HL-60 (cell line): ENCODE data around the gene WWOX.

Source experiments
- POLR2AphosphoS5 ChIP-seq: IDR thresholded peaks from 2 replicates; pipeline ENCODE4 v1.6.1; 2012; ENCODE audit warnings: low read depth
- TF ChIP-seq, protein P1 (sequence below): IDR thresholded peaks from 2 replicates; pipeline ENCODE4 v1.6.1; 2012; ENCODE audit warnings: low read depth; ENCODE audit not compliant: insufficient replicate concordance

DNA sequence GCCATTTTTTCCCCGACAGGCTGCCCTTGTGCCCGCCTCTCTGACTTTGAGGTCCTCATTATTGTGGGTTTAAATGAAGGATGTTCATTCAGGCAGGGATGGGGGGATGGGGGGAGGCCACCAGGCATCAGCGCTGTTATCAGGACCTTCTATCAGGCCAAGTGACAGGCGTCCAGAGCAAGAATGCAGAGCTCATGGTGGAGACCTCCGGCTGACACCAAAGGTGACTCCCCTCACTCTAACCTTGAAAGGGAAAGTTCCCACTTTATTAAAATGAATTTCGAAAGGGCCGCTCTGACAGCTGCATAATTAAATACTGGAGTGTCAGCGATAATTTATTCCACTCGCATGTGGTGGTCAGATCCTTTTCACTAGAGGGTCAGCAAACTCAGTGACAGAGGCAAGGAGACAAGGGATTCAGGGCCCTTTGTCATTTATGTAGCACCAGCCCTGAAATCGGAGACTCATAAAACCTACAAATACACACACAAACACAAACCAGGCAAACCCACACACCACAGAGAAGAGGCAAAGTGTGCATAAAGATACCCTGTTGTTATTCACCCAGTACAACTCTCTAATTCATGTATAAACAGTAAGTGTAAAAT, 1065.0 kb downstream of the WWOX start:
- TF ChIP-seq, protein P1, sequence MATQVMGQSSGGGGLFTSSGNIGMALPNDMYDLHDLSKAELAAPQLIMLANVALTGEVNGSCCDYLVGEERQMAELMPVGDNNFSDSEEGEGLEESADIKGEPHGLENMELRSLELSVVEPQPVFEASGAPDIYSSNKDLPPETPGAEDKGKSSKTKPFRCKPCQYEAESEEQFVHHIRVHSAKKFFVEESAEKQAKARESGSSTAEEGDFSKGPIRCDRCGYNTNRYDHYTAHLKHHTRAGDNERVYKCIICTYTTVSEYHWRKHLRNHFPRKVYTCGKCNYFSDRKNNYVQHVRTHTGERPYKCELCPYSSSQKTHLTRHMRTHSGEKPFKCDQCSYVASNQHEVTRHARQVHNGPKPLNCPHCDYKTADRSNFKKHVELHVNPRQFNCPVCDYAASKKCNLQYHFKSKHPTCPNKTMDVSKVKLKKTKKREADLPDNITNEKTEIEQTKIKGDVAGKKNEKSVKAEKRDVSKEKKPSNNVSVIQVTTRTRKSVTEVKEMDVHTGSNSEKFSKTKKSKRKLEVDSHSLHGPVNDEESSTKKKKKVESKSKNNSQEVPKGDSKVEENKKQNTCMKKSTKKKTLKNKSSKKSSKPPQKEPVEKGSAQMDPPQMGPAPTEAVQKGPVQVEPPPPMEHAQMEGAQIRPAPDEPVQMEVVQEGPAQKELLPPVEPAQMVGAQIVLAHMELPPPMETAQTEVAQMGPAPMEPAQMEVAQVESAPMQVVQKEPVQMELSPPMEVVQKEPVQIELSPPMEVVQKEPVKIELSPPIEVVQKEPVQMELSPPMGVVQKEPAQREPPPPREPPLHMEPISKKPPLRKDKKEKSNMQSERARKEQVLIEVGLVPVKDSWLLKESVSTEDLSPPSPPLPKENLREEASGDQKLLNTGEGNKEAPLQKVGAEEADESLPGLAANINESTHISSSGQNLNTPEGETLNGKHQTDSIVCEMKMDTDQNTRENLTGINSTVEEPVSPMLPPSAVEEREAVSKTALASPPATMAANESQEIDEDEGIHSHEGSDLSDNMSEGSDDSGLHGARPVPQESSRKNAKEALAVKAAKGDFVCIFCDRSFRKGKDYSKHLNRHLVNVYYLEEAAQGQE: no peak
- no peak for TF ChIP-seq POLR2AphosphoS5
